Adrenal gland (tissue), 12 donors: ENCODE data around the gene NFKBIE. TPM values are rescaled to one million over a fixed set of nuclear protein-coding genes. Genes with fewer than 3 reads are reported as not detected.

ENCODE experiments used
- DNase-seq, 7 donors: peaks; one replicate each; pipeline ENCODE4 v3.0.0-alpha.2; 2019 to 2020
- H3K27ac ChIP-seq, 5 donors: fragments of 200-600 bp; sonication (generic) in 4 of 5; 1 replicate in 3 of 5; 2 replicates in 2 of 5; pipeline versions ENCODE4 v1.5.1 to v1.8.0; 2016 to 2020; ENCODE audit warnings: mild to moderate bottlenecking in 1 of 5
- H3K27me3 ChIP-seq: fragments of 200-600 bp; 2 replicates; pipeline ENCODE4 v1.8.0; 2021
- H3K36me3 ChIP-seq, 2 donors: fragments of 200-600 bp; replicated peaks in 1 of 2; 1 replicate in 1 of 2; 2 replicates in 1 of 2; pipeline versions ENCODE4 v1.5.1 to v1.8.0; 2018 to 2022
- H3K4me1 ChIP-seq, 2 donors: fragments of 200-600 bp; replicated peaks in 1 of 2; 1 replicate in 1 of 2; 2 replicates in 1 of 2; pipeline versions ENCODE4 v1.5.1 to v1.8.0; 2018 to 2021
- H3K4me3 ChIP-seq, 4 donors: fragments of 200-600 bp; sonication (generic) in 3 of 4; one replicate each; pipeline ENCODE4 v1.5.1; 2016 to 2018
- H3K9me3 ChIP-seq, 3 donors: fragments of 200-600 bp; sonication (generic) in 1 of 3; replicated peaks in 1 of 3; 1 replicate in 2 of 3; 2 replicates in 1 of 3; pipeline versions ENCODE4 v1.5.1 to v1.8.0; 2016 to 2021
- CTCF ChIP-seq, 6 experiments: fragments of 450-650 bp in 4 of 6; fragments of 200-600 bp in 2 of 6; sonication (generic) in 1 of 6; IDR thresholded peaks; 1 replicate in 5 of 6; 2 replicates in 1 of 6; pipeline versions ENCODE4 v1.5.1 to v1.8.0; 2016 to 2021; ENCODE audit warnings: antibody characterized with exemption in 6 of 6, mild to moderate bottlenecking in 2 of 6, moderate library complexity in 1 of 6
- POLR2A ChIP-seq, 2 donors: fragments of 450-650 bp; IDR thresholded peaks; one replicate each; pipeline ENCODE4 v1.6.1; 2017; ENCODE audit warnings: antibody characterized with exemption in 2 of 2, mild to moderate bottlenecking in 2 of 2, moderate library complexity in 1 of 2
- WGBS, 4 donors: extraction: QIAGEN DNeasy Blood & Tissue Kit in 2 of 4; methylation state at CpG; one replicate each; pipeline versions ENCODE4 v1.1.5 to v1.1.7; 2013 to 2017; 5-methylcytosine and 5-hydroxymethylcytosine counted together
- intact Hi-C, 2 donors: fragments of 100-400 bp; cut with DNase I; formaldehyde crosslinking; loops; one replicate each; pipeline versions ENCODE4 v1.14.1 to v1.15.0; 2022 to 2023
- polyA plus RNA-seq, 3 donors: library from polyadenylated mRNA; stranded (reverse); fragments of 200-250 nt in 2 of 3; fragments of 350-450 nt in 1 of 3; fragmentation: Illumina TruSeq in 1 of 3; extraction: RNeasy Lipid Tissue Mini Kit (QIAGEN cat#74804) in 1 of 3; gene quantifications; one replicate each; pipeline ENCODE4 v1.2.3, GENCODE V29; 2013 to 2014
- total RNA-seq, 9 donors: library from RNA; depleted of rRNA in 4 of 9; stranded (reverse); fragments of >200 nt in 4 of 9; fragments of 120-200 nt in 1 of 9; fragmentation: NEBNext Ultra II Directional in 1 of 9; extraction: Animal tissue kit (Norgen Biotek cat#: 25700) in 1 of 9; gene quantifications; one replicate each; pipeline versions ENCODE4 v1.1.0 to v1.2.4, GENCODE V29; 2013 to 2023
- donor health status: healthy with polysubstance abuse.
- donor health status: Bipolar disorder and iron deficiency.
- donor health status: DM: yes; HTN: yes; CAD: no.
- donor health status: DM: no; HTN: no; CAD: no.
- donor health status: DM: no; HTN: no; CAD: no.
- donor health status: DM: yes; HTN: yes; CAD: no.

NFKBIE gene
- total and polyA plus RNA-seq, 12 donors, result 4.8 to 31.2 (median 10.4) TPM

GRCh38 chr6:44261581-44261980, 3.8 kb downstream of the NFKBIE start:
- DNase-seq, result no peak
- peaks cover 27 to 36% of the 10 kb centered on the region in 2 donors for H3K4me1 ChIP-seq
- intact Hi-C loops, result no loop called here
- no peaks in the 10 kb centered on the region for H3K27me3 ChIP-seq
- WGBS, 4 donors, result 94 to 100% (median 94%) methylated on average over 6 to 8 of the region's 8 CpGs; no CpG with 5 or more reads in 1 of the 4 donors
- TF ChIP-seq POLR2A (IDR thresholded peaks at IDR 0.05) (no peak), CTCF (IDR thresholded peaks at IDR 0.05) (no peak)
- H3K36me3 ChIP-seq, result peaks cover 0 to 6% of the 10 kb centered on the region in 2 donors
- no peak overlapping the region for H3K4me3 ChIP-seq
- no peak overlapping the region for H3K27ac ChIP-seq
- no peaks in the 10 kb centered on the region for H3K9me3 ChIP-seq

- no peak for TF ChIP-seq POLR2A (IDR thresholded peaks at IDR 0.05)
- no peak for TF ChIP-seq CTCF (IDR thresholded peaks at IDR 0.05)
- Histone ChIP-seq H3K9me3 (no peaks in the 10 kb centered on the region), H3K27me3 (no peaks in the 10 kb centered on the region), H3K36me3 (peaks cover 0 to 6% of the 10 kb centered on the region in 2 donors), H3K27ac (no peak overlapping the region), H3K4me3 (no peak overlapping the region), H3K4me1 (peaks cover 33 to 43% of the 10 kb centered on the region in 2 donors)
- no peak for DNase-seq
- intact Hi-C loops, result no loop called here
- whole genome bisulfite sequencing, 4 donors, result 88 to 92% (median 90%) methylated on average over 6 of the region's 6 CpGs
Observed at GRCh38 chr6:44260451-44261297, 4.7 kb downstream of the NFKBIE start.

GRCh38 chr6:44260011-44260410, 5.3 kb downstream of the NFKBIE start:
- peaks cover 0 to 12% of the 10 kb centered on the region in 2 donors for H3K36me3 ChIP-seq
- H3K9me3 ChIP-seq, result no peaks in the 10 kb centered on the region
- H3K27me3 ChIP-seq, result no peaks in the 10 kb centered on the region
- H3K4me1 ChIP-seq, result peaks cover 33 to 43% of the 10 kb centered on the region in 2 donors
- no peak for DNase-seq
- H3K4me3 ChIP-seq, result no peak overlapping the region
- intact Hi-C loops, result no loop called here
- WGBS, 4 donors, result 94 to 95% (median 94%) methylated on average over 4 to 8 of the region's 8 CpGs; no CpG with 5 or more reads in 1 of the 4 donors
- no peak for TF ChIP-seq CTCF (IDR thresholded peaks at IDR 0.05)
- no peak for TF ChIP-seq POLR2A (IDR thresholded peaks at IDR 0.05)
- H3K27ac ChIP-seq, result no peak overlapping the region

- H3K27ac ChIP-seq, result no peak overlapping the region
- WGBS, 4 donors, result 86 to 97% (median 91%) methylated on average over 3 of the region's 3 CpGs
- no peak overlapping the region for H3K4me3 ChIP-seq
- no peak for DNase-seq
- H3K9me3 ChIP-seq, result no peaks in the 10 kb centered on the region
- peaks cover 0 to 23% of the 10 kb centered on the region in 2 donors for H3K36me3 ChIP-seq
- no peaks in the 10 kb centered on the region for H3K27me3 ChIP-seq
- H3K4me1 ChIP-seq, result peaks cover 22 to 35% of the 10 kb centered on the region in 2 donors
- intact Hi-C loops, result no loop called here
- TF ChIP-seq POLR2A (IDR thresholded peaks at IDR 0.05), result no peak
Observed at GRCh38 chr6:44258921-44259320, 6.4 kb downstream of the NFKBIE start.
